ENCODE results near the gene CDH11.

Gene CDH11

DNA sequence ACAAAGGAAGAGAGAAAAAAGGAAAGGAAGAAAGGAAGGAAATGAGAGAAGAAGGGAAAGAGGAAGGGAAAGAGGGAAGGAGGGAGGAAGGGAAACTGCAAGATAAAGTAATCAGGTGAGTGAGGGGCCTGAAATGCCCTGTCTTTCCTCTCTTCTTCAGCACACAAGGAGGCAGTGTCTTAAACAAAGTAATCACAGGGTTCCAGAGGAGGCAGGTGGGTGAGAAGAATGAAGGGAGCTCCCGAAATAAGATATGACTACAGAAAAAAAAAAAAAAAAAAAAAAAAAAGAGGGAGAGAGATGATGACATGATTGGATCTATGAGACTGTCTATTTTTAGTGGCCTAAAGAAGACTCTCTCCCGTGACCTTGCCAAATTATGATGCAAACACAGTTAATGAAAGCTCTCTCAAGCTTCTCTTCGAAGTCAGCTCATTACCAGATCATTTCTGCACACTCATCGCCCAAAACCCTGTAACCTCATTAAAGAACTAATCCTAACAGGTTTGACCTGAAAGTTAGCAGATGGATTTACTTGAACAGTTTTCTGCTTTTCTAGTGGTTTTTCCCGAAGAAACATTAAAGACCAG, 53.6 kb downstream of the CDH11 start:
- no peak for DNase-seq

DNA sequence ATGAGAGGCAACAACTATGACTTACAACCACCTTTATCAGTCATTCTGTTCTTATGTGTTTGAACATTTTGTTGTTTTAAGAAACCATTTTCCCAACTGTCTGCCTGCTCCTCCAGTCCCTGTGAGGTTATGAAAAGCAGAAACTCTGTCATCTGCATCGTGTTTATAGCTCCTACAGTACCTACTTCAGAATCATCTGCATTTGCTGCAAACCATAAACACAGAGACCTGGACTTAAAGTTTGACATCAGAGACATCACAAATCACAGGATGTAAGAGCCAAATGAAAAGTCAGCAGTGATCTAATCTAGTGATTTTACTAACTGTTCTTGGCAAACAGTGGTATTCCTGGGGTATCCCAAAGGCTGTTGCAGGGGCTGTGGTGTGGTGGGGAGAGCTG, 55.2 kb downstream of the CDH11 start:
- DNase-seq: no peak

DNA sequence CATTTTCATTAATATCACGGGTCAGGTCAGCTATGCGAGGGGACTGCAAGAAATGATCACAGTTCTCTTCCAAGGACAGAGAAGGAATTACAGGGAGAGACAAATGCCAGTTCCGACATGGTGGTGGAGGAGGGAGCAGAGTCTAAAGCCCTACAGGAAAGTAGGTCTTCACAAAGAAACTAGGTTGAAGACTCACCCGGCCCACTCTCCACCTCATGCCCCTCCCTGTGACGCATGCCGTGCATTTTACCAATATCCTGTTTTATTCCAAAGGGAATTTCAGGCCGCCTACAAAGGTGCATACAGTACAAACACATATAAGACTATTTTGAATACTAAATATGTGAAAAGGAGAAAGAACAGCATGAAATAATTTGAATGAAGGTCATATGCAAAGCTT, 56.8 kb downstream of the CDH11 start:
- no peak for DNase-seq

DNA sequence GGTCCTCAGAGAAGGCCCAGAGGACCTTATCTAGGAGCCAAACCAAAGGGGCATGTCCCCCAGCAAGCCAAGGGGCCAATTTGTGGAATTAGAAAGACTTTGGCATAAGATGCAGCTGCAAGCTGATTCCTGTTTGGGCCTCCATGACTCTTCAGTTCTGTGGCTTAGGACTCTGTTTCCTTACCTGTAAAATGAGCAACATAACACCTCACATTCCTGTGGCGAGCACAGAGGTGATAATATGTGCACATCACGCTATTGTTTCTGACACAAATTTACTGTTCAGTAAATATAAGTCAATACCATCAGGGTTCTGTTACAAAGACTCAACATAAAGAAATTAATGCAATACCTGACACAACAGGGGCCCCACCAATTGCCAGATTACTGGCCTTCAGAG, 57.7 kb downstream of the CDH11 start:
- no peak for DNase-seq

DNA sequence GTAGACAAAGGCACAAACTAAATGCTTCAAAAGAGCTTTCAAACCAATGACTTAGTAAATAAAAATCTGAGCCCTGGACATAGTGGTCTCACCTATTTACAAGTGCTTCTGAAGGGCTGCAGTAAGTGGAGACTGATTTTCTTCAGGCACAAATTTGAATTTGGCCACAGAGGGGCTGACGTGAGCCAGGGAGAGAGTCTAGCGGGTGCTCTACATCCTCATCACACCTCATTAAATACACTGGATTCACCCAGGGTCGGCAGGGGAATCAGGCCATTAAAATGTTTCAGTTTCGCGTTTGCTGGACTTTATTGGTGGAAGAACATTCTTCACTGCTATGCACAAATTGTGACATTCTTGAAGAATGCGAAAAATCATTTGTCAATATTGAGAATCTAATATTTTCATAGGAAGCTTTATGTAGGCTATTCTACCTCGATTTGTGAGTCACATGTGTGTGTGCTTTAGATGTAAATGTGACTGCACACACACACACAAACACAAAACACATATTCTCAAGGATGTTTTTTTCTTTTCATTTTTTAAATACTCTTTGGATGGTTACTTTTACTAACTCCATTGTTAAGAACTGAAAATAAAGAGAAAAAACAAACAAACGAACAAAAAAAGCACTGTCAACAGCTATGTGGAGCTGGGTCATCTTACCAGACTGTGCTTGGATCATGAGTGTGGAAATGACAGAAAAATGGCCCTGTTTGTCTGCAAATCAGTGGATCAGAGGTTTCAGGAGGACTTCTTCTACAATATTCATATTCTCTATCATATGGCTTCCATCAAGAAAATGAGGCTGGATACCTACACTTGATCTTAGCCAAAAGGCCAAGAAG, 58.9 kb downstream of the CDH11 start:
- DNase-seq: no peak

DNA sequence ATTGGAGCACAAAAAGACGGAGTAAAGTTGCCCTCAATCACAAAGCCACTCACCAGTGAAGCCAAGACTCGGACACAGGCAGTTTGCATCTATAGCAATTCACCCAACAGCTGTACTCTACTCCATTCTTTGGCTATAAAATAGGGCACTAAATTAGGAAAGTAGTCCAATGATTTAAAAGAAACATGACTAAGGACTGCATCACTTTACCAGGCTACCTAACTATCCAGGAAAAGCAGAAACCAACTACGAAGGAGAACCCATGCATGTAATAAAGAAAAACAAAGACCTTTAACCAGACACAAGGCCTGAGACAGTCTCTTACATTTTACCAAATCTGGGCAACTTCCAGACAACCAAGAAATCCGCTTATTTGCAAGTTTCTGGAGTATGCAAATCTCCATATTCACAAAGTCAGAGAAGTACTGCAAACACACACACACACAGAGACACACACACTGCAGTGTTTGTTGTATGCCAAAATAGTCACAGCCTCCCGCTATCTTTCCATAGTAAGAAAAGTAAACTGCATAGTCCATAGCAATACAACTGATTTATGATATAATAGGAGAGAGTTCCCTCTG, 59.8 kb downstream of the CDH11 start:
- no peak for DNase-seq

DNA sequence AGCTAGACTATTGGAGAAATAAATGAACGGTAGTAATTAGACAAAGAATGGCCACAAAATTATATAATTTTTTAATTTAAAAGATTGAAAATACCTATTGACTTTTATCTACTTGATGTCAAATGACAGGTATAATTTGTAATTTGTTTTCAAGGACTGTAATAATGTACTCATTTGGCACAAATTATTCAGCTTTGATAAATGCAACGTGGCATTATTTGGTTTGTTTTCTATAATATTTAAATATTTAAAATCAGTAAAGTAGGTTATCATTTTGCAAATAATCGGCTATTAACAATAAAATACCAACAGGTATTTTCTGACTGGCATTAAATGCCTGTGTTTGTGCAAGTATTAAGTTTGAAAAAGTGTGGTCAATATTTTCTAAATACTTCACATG, 60.6 kb downstream of the CDH11 start:
- no peak for DNase-seq

DNA sequence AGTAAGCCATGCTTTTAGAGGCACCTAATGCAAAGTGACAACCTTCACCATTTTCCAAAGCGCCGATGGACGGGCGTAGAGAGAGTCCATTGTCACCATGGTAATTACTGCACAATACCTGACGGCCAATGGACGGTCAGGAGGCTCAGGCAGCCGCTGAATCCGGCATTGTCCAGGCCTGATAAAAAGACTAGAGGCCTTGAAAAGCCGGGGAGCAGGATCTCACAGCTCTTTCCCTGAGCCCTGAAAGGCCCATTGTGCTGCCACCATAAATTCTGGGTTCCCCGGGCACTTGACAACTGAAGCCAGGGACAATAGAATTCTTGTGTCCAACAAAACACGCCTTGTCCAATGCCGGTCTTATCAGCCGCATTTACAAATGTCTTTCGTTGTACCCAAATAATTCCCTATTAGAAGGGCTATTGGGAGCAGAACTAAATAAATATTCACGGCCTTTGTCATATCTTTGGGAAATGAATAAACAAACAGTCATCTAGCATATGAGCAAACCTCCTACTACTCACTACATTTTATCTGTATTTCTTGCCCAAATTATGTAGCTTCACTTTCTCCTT, 62.4 kb downstream of the CDH11 start:
- DNase-seq: no peak

DNA sequence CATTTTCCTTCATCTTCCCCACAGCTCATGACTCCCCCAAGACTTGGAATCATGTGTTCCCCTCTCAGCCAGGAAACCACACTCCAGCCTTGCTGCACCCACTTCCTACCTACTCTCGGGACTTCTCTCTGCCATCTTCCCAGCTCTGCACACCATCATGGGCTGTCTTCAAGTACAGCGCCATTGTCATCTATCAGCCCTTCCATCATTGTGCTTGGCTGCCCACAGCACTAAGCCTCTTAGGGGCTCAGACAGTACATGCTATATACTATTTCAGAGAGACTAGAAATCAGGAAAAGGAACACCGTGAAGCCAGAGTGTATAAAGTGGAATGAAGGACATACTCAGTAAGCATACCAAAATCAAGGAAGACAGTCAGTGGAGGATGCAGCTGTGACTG, 64.7 kb downstream of the CDH11 start:
- DNase-seq: no peak

DNA sequence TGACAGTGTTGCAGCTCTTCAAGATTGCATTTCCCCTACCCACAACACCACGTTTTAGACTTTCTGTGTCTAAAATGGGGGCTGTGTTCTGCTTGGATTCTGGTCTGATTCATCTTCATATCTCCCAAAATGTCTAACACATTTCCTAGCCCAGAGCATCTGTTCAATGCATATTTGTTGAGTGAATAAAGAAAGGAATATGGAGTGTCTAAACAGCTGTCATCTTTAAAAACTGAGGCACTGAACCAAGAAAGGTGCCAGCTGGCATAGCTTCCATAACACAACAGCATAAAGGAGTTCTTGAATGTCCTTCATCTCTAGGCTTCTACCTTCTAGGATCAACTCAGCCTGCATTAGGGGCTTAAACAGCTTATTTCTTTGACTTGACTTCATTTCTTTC, 67.4 kb downstream of the CDH11 start:
- no peak for DNase-seq

DNA sequence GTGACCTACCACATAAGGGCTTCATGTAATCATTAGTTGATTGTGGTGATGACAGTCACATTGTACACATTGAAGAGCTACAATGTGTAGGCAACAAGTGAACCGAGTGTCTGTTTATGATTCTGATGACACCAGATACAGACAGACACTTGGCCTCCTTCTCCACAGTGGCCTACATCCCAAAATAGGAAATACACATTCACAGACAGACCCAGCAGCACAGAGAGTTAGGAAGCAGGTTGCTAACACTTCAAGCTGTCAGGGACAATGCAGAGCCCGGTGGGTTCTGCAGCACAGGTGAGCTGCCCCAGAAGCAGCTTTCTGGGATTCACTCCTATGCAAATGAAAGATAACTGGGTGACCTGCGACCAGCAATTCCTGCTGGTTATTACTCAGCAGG, 72.2 kb downstream of the CDH11 start:
- DNase-seq: no peak

DNA sequence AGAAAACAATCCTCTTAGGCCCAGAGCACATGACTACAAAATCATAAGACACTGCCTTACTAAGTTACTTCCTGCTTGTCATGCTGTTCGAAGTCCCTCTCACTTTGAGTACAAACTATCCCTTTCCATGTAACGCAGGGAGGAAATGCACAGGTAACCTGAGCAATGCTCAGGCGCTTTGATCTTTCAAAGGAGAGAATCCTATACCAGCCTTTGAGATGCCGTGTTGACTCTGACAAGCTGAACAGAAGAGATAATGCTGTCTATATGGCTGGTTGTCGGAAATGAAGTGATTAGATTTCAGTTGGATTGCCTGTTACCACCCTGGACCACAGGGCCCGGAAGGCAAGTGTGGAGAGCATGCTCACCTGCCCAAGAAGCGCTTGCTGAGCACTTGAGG, 75.9 kb downstream of the CDH11 start:
- DNase-seq: no peak

DNA sequence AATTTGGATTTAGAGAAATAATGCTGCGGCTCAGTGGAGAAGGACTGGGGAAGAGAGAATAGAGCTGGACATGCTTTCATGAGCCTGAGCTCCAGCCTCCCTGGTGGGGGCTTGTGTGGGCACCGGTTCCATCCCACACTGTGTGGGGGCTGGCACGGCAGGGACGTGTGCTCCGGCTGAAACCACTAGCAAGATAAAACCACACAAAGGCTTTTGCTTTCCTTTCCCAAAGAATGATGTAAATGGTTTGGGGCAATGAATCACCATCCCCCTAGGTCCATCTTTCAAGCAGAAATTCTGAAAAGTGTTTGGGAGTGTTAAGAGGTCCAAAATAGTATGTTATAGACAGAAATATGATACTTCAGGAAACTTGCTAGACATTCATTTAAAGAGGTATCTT, 77.0 kb downstream of the CDH11 start:
- no peak for DNase-seq

DNA sequence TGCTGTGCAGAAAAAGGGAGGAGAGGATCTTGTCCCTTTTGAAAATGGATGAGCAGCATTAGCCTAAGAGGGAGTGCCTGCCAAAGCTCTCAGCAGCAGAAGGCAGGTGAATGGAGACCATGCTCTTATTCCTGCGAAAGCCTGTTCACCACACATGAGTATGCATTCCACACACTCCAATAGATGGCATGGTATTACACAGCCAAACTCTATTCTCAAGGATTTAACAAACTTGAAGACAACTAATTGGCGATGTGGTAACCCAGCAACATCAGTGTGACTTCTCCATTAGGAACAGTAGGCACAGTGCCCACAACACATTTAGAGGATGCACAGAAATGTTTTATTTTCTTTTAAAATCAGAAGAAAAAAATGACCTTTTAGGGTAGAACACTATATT, 77.8 kb downstream of the CDH11 start:
- DNase-seq: no peak

DNA sequence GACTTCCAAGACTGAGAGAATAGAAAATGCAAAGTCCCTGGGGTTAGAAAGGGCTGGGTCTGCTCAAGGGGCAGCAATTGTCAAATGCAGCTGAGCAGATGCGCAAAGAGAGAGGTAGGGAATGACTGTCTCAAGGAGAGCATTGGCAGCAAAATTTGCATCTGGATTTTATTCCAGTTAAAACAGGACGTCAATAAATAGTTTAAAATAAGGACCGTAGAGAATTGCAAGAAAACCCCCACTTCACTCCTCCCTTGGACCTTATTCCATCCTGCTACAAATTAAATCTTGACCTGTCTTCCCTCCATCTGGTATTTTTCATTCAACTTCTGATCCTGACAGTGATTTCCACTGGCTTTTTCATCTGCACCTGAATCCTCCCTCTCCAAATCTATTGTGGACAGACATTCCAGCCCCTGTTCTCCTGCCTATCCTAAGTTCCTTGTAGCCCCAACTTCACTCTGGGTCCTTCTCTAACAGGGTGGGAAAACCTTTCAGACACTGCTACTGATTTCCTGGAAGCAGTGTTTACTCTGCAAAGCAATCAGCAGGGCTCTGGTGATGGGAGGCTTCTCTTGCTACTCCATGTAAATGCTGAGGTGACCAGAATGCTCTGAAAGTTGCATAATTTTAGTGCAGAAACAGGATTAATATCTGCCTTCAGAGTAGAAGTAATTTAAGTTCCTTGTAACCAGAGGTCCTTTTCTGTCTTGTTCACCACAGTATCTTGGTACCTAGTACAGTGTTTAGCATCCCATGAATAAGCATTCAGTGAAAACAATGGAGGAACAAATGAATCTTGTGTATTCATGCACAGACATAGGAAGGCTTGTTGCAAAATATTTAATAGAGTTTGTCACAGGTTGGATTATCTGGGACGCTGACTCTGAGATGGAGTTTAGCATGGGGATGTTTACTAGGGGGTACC, 79.2 kb downstream of the CDH11 start:
- DNase-seq: no peak

DNA sequence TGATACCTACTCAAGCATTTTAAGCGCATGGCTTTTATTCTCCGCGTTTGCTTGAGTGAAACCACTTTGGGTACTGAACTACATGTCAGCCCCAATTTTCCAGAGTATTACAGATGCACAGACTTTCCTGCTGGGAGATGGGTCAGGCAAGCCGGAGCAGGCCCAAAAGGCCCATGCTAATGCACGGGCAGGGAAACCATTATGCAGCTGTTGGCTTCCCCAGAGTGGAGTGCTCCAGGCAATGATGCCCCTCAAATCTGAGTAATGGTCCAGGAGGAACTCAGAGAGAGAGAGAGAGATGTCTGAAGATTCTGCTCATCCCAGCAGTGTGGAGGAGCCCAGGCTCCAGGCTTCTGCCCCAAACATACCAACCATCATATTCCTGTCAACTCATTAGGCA, 80.2 kb downstream of the CDH11 start:
- DNase-seq: no peak

DNA sequence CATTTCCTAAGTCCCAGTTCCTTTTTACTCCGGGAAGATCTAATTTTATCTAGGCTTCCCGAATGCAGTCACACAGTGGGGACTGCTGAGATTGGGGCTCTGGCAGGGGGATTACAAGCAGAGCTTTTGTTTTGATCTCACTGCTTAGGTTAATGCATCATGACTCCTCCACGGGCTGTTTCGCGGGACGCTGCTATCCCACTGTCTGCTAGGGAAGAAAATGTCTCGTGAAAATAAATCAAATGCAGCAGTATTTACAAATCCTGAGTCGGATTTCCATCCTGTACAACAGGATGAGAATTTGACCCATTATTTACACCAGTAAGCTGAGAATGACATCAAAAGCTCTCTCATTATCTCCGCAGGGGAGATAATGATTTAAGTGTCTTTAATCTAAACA, 83.8 kb downstream of the CDH11 start:
- DNase-seq: no peak

DNA sequence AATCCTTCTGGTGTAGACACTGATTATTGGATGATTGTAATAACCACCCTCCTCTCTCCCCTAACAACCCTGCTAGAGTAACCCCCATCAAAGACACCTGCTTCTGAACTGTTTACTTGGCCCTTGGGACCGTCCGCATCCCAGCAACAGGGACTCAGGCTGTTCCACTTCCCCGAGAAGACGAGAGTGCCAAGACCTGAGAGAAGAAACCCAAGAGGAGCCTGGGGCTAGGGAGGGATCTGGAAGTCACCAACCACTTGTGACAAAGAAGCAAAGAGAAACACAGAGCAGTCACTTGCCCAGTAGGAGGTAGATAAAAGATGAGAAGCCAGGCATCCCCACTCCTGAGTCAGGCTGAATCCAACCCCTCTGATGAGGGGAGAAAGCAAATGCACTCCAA, 84.3 kb downstream of the CDH11 start:
- DNase-seq: no peak

DNA sequence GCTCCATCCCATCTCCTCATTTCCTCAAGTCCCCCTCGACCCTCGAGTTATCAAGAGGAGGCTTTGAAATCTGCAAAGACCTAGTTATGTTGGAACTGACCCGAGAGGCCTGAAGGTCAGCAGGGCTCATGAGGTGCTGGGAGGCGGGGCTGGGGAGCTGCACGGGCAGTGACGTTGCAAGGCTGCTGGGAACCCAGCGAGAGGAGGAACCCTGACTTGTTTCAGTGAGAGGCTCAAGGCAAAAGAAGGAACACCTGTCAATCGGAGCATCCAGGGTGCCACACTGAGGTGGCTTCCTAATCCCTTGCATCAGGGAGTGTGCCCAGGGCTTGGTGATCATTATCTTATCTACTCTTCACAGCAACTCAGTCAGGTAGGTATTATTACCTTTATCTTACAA, 86.9 kb downstream of the CDH11 start:
- DNase-seq: no peak

DNA sequence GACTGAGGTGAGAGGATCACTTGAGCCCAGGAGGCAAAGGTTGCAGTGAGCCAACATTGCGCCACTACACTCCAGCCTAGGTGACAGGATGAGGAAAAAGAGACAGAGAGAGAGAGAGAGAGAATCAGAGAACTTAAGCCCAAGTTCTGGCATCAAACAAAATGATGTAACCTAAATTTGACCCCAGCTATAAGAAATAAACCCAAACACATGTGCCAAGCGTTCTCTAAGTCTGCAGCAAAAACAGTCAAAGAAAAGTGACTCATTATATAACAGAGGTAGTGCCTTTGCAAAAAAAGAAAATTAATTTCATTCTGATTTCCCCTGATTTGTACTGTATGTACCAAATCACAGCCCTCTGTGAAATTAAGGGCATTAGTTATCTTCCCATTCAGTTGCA, 89.5 kb downstream of the CDH11 start:
- DNase-seq: no peak

DNA sequence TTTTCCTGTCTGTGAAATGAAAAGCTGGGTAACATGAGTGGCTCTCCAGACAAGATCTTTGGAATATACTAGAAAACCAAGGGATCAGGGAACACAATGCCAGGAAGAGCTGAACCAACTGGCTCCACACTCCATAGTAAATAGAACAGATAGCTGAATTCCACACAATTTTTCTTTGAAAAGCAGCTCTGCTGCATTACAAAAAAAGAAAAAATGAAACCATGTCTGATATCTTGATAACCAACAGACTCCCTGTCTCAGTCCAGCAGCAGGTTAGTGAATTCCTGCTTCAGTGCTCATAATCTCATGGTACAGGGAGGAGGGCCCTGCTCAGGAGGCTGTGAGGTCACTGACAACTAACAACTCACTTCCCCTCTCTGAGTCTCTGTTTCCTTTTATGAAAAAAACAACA, 97.1 kb downstream of the CDH11 start:
- no peak for DNase-seq

DNA sequence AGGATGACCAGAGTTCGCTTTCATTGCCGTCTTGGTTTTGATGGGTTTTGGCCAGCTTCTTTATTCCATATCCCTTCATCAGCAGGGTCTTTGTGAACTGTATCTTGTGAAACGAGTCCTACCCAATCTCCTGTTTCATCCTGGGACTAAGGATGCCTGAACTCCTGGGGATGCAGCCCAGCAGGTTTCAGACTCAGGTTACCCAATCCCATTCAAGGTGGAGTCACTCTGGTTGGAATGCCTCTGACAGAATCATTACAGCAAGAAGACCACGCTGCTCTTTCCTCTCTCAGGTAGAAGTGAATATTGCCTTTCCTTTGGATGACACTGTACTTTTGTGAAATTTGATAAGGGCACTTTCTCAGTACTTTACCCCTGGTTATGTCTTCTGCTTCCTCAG, 98.1 kb downstream of the CDH11 start:
- DNase-seq: no peak
